ENCODE data around the gene CRTC2. TPM values are rescaled to one million over a fixed set of nuclear protein-coding genes. Genes with fewer than 3 reads are reported as not detected.
A peak's percentile ranks its signal among the peaks of the same experiment; 100 is the strongest.

Gene CRTC2
- total RNA-seq, 2 donors from 2014 or later: 35.5 to 40.9 TPM

GRCh38 chr1:153995640-153996039 is 37.2 kb upstream of the CRTC2 start:
- H3K27ac ChIP-seq (ENCODE audit: low read depth, low read length): no peak overlapping the region
- H3K27ac Mint-ChIP-seq: no peak overlapping the region

GRCh38 chr1:153995202-153995601 is 36.8 kb upstream of the CRTC2 start:
- Mint-ChIP-seq H3K9me3 (peaks cover 4% of the 10 kb centered on the region), H3K27me3 (ENCODE audit: insufficient read depth) (no peaks in the 10 kb centered on the region), H3K27ac (no peak overlapping the region), H3K36me3 (ENCODE audit: low read depth) (peaks cover 45% of the 10 kb centered on the region), H3K4me1 (peaks cover 10% of the 10 kb centered on the region), H3K4me3 (no peak overlapping the region)
- 96 to 100% methylated on average over 2 to 3 of the region's 3 CpGs for WGBS, 2 experiments (ENCODE audit: insufficient coverage in 1 of 2, insufficient read length in 1 of 2)
- Histone ChIP-seq H3K27ac (ENCODE audit: low read depth, low read length) (no peak overlapping the region), H3K4me3 (ENCODE audit: low read length) (no peak overlapping the region), H3K4me1 (ENCODE audit: control insufficient read depth, insufficient read depth, low read length) (no peaks in the 10 kb centered on the region), H3K36me3 (ENCODE audit: control insufficient read depth, insufficient read depth, low read length) (peaks cover 45% of the 10 kb centered on the region), H3K9ac (ENCODE audit: extremely low read depth, low read length, poor library complexity, severe bottlenecking) (no peak overlapping the region), H3K27me3 (ENCODE audit: control insufficient read depth, insufficient read depth, low read length, poor library complexity, severe bottlenecking) (no peaks in the 10 kb centered on the region), H3K9me3 (ENCODE audit: control insufficient read depth, low read length) (no peaks in the 10 kb centered on the region)
- no peak for TF ChIP-seq CTCF (conservative IDR thresholded peaks at IDR 0.05)
- no peak for DNase-seq

More at GRCh38 chr1:153995640-153996039, 37.2 kb upstream of the CRTC2 start:
- WGBS, 2 experiments (ENCODE audit: insufficient coverage in 1 of 2, insufficient read length in 1 of 2): 95 to 97% methylated on average over 11 of the region's 11 CpGs
- H3K27me3 Mint-ChIP-seq (ENCODE audit: insufficient read depth): no peaks in the 10 kb centered on the region
- peaks cover 4% of the 10 kb centered on the region for H3K9me3 Mint-ChIP-seq
- peaks cover 10% of the 10 kb centered on the region for H3K4me1 Mint-ChIP-seq
- peaks cover 45% of the 10 kb centered on the region for H3K36me3 ChIP-seq (ENCODE audit: control insufficient read depth, insufficient read depth, low read length)
- no peak overlapping the region for H3K4me3 ChIP-seq (ENCODE audit: low read length)
- H3K27me3 ChIP-seq (ENCODE audit: control insufficient read depth, insufficient read depth, low read length, poor library complexity, severe bottlenecking): no peaks in the 10 kb centered on the region
- H3K4me1 ChIP-seq (ENCODE audit: control insufficient read depth, insufficient read depth, low read length): no peaks in the 10 kb centered on the region
- peaks cover 45% of the 10 kb centered on the region for H3K36me3 Mint-ChIP-seq (ENCODE audit: low read depth)
- no peak for TF ChIP-seq CTCF (conservative IDR thresholded peaks at IDR 0.05)
- no peak overlapping the region for H3K9ac ChIP-seq (ENCODE audit: extremely low read depth, low read length, poor library complexity, severe bottlenecking)
- no peak for DNase-seq
- no peaks in the 10 kb centered on the region for H3K9me3 ChIP-seq (ENCODE audit: control insufficient read depth, low read length)
- no peak overlapping the region for H3K4me3 Mint-ChIP-seq

DNA sequence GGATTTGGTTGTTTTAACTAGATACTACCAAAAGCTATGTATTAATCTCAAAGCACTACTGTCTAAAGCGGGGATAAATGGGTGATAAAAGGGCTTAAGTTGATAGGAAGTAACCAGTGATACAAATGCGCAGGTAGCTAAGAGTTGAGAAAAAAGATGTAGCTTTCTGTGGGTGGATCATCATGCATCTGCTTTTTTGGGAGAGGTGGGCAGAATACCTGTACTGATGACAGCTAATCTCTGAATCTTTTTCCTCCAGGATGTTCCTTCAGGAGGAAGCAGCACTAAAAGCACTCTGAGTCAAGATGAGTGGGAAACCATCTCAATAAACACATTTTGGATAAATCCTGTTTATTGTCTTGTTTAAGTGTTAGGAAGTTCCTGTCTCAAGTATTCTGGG is 33.4 kb upstream of the CRTC2 start:
- H3K9ac ChIP-seq (ENCODE audit: extremely low read depth, low read length, poor library complexity, severe bottlenecking): peak overlapping the region; percentile 94
- no peak for DNase-seq
- Mint-ChIP-seq H3K36me3 (ENCODE audit: low read depth) (peaks cover 45% of the 10 kb centered on the region), H3K9me3 (peaks cover 4% of the 10 kb centered on the region), H3K27me3 (ENCODE audit: insufficient read depth) (no peaks in the 10 kb centered on the region), H3K4me1 (peaks cover 11% of the 10 kb centered on the region), H3K27ac (peak overlapping the region; percentile 99), H3K4me3 (peak overlapping the region; percentile 95)
- WGBS, 2 experiments (ENCODE audit: insufficient coverage in 1 of 2, insufficient read length in 1 of 2): 93 to 100% methylated on average over 1 to 2 of the region's 2 CpGs
- no peak overlapping the region for H3K27ac ChIP-seq (ENCODE audit: low read depth, low read length)
- H3K4me3 ChIP-seq (ENCODE audit: low read length): peak overlapping the region; percentile 99
- TF ChIP-seq CTCF (conservative IDR thresholded peaks at IDR 0.05): no peak
- no peaks in the 10 kb centered on the region for H3K9me3 ChIP-seq (ENCODE audit: control insufficient read depth, low read length)
- peaks cover 45% of the 10 kb centered on the region for H3K36me3 ChIP-seq (ENCODE audit: control insufficient read depth, insufficient read depth, low read length)
- no peaks in the 10 kb centered on the region for H3K27me3 ChIP-seq (ENCODE audit: control insufficient read depth, insufficient read depth, low read length, poor library complexity, severe bottlenecking)
- no peaks in the 10 kb centered on the region for H3K4me1 ChIP-seq (ENCODE audit: control insufficient read depth, insufficient read depth, low read length)

All from endodermal cell (in vitro differentiated cells).